Transverse colon (tissue), 4 donors: Measurements from ENCODE around the gene MEG3. TPM values are rescaled to one million over a fixed set of nuclear protein-coding genes. Genes with fewer than 3 reads are reported as not detected.

Experiments used
- DNase-seq: peaks from one replicate; pipeline ENCODE4 v3.0.0-alpha.2; 2019
- H3K27ac ChIP-seq, 4 donors: fragments of 200-600 bp; sonication (generic); 2 replicates each; pipeline ENCODE4 v1.5.1; 2016 to 2018; ENCODE audit warnings: inconsistent platforms in 4 of 4
- H3K27me3 ChIP-seq: fragments of 200-600 bp; sonication (generic); 2 replicates; pipeline ENCODE4 v1.5.1; 2017; ENCODE audit warnings: inconsistent platforms
- H3K36me3 ChIP-seq, 4 donors: fragments of 200-600 bp; sonication (generic); 2 replicates each; pipeline ENCODE4 v1.5.1; 2017 to 2019; ENCODE audit warnings: inconsistent platforms in 4 of 4
- H3K4me1 ChIP-seq, 4 donors: fragments of 200-600 bp; sonication (generic); 2 replicates each; pipeline ENCODE4 v1.5.1; 2017 to 2020; ENCODE audit warnings: inconsistent platforms in 4 of 4
- H3K4me3 ChIP-seq, 4 donors: fragments of 200-600 bp; sonication (generic); 1 replicate in 1 of 4; 2 replicates in 3 of 4; pipeline versions ENCODE4 v1.5.1 to v1.6.1; 2017 to 2019; ENCODE audit warnings: inconsistent platforms in 4 of 4
- H3K9me3 ChIP-seq, 2 donors: fragments of 200-600 bp; sonication (generic); 2 replicates each; pipeline ENCODE4 v1.5.1; 2017 to 2019; ENCODE audit warnings: inconsistent platforms in 2 of 2
- EP300 ChIP-seq: sonication (generic); formaldehyde crosslinking; IDR thresholded peaks from one replicate; pipeline ENCODE4 v1.6.1; 2017; ENCODE audit warnings: antibody characterized with exemption, low read depth
- POLR2A ChIP-seq: fragments of 450-650 bp; IDR thresholded peaks from one replicate; pipeline ENCODE4 v1.6.1; 2016; ENCODE audit warnings: antibody characterized with exemption, mild to moderate bottlenecking, moderate library complexity
- POLR2AphosphoS5 ChIP-seq, 3 donors: sonication (generic); formaldehyde crosslinking; IDR thresholded peaks; one replicate each; pipeline ENCODE4 v1.6.1; 2016; ENCODE audit warnings: antibody characterized with exemption in 3 of 3
- WGBS, 2 donors: methylation state at CpG; one replicate each; pipeline ENCODE4 v1.1.5; 2018; ENCODE audit warnings: low coverage in 1 of 2; 5-methylcytosine and 5-hydroxymethylcytosine counted together
- in situ Hi-C, 4 donors: fragments of 200-750 bp; cut with MboI; loops; one replicate each; pipeline versions ENCODE4 v1.15.0 to v1.15.1; 2017; ENCODE audit warnings: low sequenced_read_pairs in 3 of 4, low pct_ligation_motif_present in 1 of 4, low pct_unique_long_range_greater_than_20kb in 1 of 4
- intact Hi-C: fragments of 100-400 bp; cut with DNase I; formaldehyde crosslinking; loops from one replicate; pipeline ENCODE4 v1.15.1; 2023; ENCODE audit warnings: low total_unique reads
- total RNA-seq, 4 donors: library from RNA; depleted of rRNA; stranded (reverse); fragments of >200 nt; gene quantifications; one replicate each; pipeline ENCODE4 v1.1.0, GENCODE V29; 2016
- TF ChIP-seq, protein P1 (sequence below), 5 experiments: fragments of 200-600 bp in 3 of 5; fragments of 450-650 bp in 2 of 5; sonication (generic) in 3 of 5; IDR thresholded peaks; 1 replicate in 2 of 5; 2 replicates in 3 of 5; pipeline ENCODE4 v1.5.1; 2016 to 2017; ENCODE audit warnings: antibody characterized with exemption in 5 of 5, inconsistent platforms in 3 of 5, mild to moderate bottlenecking in 2 of 5, moderate library complexity in 1 of 5

Gene MEG3
- total RNA-seq, 4 donors from 2014 or later = 10.6 to 156 (median 40.1) TPM

DNA sequence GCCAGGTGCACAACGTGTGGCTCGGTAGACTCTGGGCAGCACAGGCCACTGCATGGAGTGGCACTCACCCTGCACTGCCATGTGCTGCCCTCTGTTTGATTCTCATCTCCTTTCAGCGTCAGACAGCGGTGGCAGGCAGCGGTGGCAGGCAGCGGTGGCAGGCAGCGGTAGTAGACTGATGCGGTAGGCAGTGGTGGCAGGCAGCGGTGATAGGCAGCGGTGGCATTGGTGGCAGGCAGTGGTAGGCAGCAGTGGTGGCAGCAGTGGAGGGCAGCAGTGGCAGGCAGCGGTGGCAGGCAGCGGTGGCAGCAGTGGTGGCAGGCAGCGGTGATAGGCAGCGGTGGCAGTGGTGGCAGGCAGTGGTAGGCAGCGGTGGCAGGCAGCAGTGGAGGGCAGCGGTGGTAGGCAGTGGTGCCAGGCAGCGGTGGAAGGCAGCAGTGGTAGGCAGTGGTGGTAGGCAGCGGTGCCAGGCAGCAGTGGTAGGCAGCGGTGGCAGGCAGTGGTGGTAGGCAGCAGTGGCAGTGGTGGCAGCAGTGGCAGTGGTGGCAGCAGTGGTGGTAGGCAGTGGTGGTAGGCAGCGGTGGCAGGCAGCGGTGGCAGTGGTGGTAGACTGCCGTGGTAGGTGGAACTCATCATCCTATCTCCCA is 6.0 kb upstream of the MEG3 start:
- 91 to 95% methylated on average over 9 to 22 of the region's 22 CpGs for whole genome bisulfite sequencing, 2 donors
- Histone ChIP-seq H3K27ac (no peak overlapping the region), H3K36me3 (no peaks in the 10 kb centered on the region), H3K27me3 (peaks cover 4% of the 10 kb centered on the region), H3K4me3 (no peak overlapping the region), H3K9me3 (no peaks in the 10 kb centered on the region), H3K4me1 (no peaks in the 10 kb centered on the region)
- intact Hi-C loops (no loop called here), in situ Hi-C loops (no loop called here)
- TF ChIP-seq EP300 = no peak
- no peak for TF ChIP-seq POLR2AphosphoS5 (IDR thresholded peaks at IDR 0.05)
- TF ChIP-seq POLR2A = no peak
- TF ChIP-seq, protein P1, sequence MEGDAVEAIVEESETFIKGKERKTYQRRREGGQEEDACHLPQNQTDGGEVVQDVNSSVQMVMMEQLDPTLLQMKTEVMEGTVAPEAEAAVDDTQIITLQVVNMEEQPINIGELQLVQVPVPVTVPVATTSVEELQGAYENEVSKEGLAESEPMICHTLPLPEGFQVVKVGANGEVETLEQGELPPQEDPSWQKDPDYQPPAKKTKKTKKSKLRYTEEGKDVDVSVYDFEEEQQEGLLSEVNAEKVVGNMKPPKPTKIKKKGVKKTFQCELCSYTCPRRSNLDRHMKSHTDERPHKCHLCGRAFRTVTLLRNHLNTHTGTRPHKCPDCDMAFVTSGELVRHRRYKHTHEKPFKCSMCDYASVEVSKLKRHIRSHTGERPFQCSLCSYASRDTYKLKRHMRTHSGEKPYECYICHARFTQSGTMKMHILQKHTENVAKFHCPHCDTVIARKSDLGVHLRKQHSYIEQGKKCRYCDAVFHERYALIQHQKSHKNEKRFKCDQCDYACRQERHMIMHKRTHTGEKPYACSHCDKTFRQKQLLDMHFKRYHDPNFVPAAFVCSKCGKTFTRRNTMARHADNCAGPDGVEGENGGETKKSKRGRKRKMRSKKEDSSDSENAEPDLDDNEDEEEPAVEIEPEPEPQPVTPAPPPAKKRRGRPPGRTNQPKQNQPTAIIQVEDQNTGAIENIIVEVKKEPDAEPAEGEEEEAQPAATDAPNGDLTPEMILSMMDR (IDR thresholded peaks at IDR 0.05) = no peak
- no peak for DNase-seq

DNA sequence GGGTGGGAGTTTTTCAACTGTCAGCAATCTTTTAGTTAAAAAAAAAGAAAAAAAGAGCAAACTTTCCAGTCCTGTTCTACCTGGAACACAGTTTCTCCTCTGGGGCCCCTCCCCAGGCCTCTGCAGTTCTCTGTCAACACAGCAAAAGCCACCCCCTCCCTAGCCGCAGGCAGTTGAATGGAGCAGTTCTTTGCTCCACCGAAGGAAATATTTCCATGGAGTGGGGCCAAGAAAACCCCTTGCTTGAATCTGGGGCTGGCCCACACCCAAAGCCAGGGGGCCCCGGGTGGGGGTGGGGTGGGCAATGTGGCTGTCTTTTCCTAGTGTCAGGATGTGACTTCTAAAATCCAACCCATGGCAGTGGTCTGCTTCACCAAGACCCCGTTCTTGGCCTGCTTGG is 5.0 kb upstream of the MEG3 start:
- H3K36me3 ChIP-seq = no peaks in the 10 kb centered on the region
- H3K4me1 ChIP-seq = no peaks in the 10 kb centered on the region
- H3K9me3 ChIP-seq = no peaks in the 10 kb centered on the region
- DNase-seq = no peak
- peaks cover 14% of the 10 kb centered on the region for H3K27me3 ChIP-seq
- TF ChIP-seq, protein P1 (IDR thresholded peaks at IDR 0.05) = no peak
- TF ChIP-seq POLR2AphosphoS5 (IDR thresholded peaks at IDR 0.05) (no peak), EP300 (no peak), POLR2A (no peak)
- H3K27ac ChIP-seq = no peak overlapping the region
- 63 to 71% methylated on average over 2 to 4 of the region's 4 CpGs for WGBS, 2 donors
- intact Hi-C loops = no loop called here
- H3K4me3 ChIP-seq = no peak overlapping the region
- in situ Hi-C loops = no loop called here

DNA sequence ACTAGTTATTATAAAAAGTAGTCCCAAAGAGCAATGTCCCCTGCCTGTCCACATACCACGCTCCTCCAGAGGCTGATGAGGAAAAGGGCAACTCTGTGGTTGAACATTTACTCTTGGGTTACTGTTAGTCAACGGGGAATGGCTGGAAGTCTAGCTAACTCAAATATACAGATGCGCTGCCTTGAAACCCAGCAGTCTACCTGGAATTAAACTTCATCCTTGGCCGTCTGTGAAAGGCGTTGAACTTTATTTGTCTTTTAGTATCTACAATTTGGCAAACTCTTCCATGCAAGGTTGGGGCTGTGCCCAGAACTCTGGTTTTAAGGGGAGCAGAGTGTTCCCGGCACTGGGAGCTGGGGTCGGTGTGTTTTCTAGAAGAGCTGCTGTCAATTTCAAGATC is 3.9 kb upstream of the MEG3 start:
- Histone ChIP-seq H3K27me3 (peaks cover 25% of the 10 kb centered on the region), H3K9me3 (no peaks in the 10 kb centered on the region), H3K4me3 (no peak overlapping the region), H3K27ac (no peak overlapping the region), H3K4me1 (no peaks in the 10 kb centered on the region), H3K36me3 (no peaks in the 10 kb centered on the region)
- no peak for DNase-seq
- TF ChIP-seq POLR2AphosphoS5 (IDR thresholded peaks at IDR 0.05) (no peak), EP300 (no peak), POLR2A (no peak)
- TF ChIP-seq, protein P1 (IDR thresholded peaks at IDR 0.05) = no peak
- intact Hi-C loops = no loop called here
- in situ Hi-C loops = no loop called here
- 74 to 81% methylated on average over 4 to 7 of the region's 7 CpGs for WGBS, 2 donors

DNA sequence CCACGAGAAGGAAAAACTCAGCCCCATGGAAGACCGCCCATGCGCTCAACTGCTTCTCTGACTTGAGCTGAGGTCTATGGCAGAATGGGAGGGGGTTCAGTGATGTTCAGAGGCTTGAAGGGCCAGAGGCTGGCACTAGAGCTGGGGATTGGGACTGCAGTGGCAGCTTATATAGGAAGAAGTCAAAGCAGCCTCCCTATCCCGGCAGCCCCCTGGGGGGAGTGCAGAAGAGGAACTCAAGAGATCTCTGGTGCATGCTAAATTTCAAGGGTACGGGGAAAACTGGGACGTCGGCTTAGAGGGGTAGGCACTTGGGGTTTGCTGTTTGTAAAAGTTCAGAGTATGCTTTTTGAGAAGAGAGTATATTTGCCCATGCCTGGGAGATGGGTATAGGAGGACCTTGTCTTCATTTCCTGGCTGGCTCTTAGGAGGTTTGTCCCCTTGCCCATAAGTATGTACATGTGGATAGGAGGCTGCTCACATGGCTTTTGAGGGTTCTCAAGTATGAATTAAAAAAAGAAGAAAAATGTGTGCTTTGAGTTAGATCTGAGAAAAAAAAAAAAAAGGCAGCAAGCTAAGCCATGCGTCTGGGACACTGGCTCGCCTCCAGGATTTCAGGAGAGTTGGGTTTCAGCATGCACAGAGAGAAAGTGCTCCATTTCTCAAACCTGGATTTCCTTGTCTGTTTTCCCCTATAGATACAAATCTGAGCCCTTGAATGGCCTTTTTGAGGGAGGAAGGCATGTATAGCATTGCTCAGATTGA is 3.2 kb upstream of the MEG3 start:
- no peaks in the 10 kb centered on the region for H3K4me1 ChIP-seq
- no peak for DNase-seq
- H3K27ac ChIP-seq = no peak overlapping the region
- intact Hi-C loops = no loop called here
- no peak overlapping the region for H3K4me3 ChIP-seq
- in situ Hi-C loops = no loop called here
- WGBS, 2 donors = 75 to 85% methylated on average over 6 to 9 of the region's 9 CpGs
- TF ChIP-seq POLR2A (no peak), POLR2AphosphoS5 (IDR thresholded peaks at IDR 0.05) (no peak), EP300 (no peak)
- TF ChIP-seq, protein P1 (IDR thresholded peaks at IDR 0.05) = no peak
- H3K9me3 ChIP-seq = no peaks in the 10 kb centered on the region
- no peaks in the 10 kb centered on the region for H3K36me3 ChIP-seq
- H3K27me3 ChIP-seq = peaks cover 30% of the 10 kb centered on the region
